Natural killer cell (primary cell): Measurements from ENCODE around the gene MARCHF10. TPM values are rescaled to one million over a fixed set of nuclear protein-coding genes. Genes with fewer than 3 reads are reported as not detected.
"Not testable (repeated sequence)": the region's sequence is repeated elsewhere in the genome, so short reads cannot be mapped to it uniquely, and the experiment has no call there.

Source experiments
- ATAC-seq, 3 donors: fragments of 150-1000 bp in 2 of 3; fragments of 200-7000 bp in 1 of 3; cut with Tn5 transposase; 1 replicate in 1 of 3; 2 replicates in 2 of 3; pipeline ENCODE4 v1.10.0; 2021; ENCODE audit warnings: mild to moderate bottlenecking in 2 of 3, moderate library complexity in 2 of 3
- DNase-seq, 2 donors: peaks; one replicate each; pipeline versions ENCODE4 v3.0.0 to v3.0.0-alpha.2; 2013 to 2021; ENCODE audit warnings: mixed read lengths in 1 of 2
- H3K27ac ChIP-seq: one replicate; pipeline ENCODE4 v1.5.1; 2013; ENCODE audit warnings: mild to moderate bottlenecking, low read length
- H3K27me3 ChIP-seq: one replicate; pipeline ENCODE4 v1.6.1; 2013; ENCODE audit warnings: low read length; ENCODE audit not compliant: control insufficient read depth, insufficient read depth
- H3K36me3 ChIP-seq: one replicate; pipeline ENCODE4 v1.6.1; 2013; ENCODE audit warnings: low read length; ENCODE audit not compliant: control insufficient read depth, insufficient read depth
- H3K4me1 ChIP-seq: one replicate; pipeline ENCODE4 v1.6.1; 2013; ENCODE audit warnings: low read length; ENCODE audit not compliant: control insufficient read depth, insufficient read depth
- H3K4me3 ChIP-seq: one replicate; pipeline ENCODE4 v1.5.1; 2013; ENCODE audit warnings: low read length
- H3K9me3 ChIP-seq: one replicate; pipeline ENCODE4 v1.6.1; 2013; ENCODE audit warnings: low read length; ENCODE audit not compliant: control insufficient read depth, insufficient read depth
- H3K27ac Mint-ChIP-seq, 2 donors: one replicate each; pipeline ENCODE4 v1.8.0; 2022; ENCODE audit warnings: mild to moderate bottlenecking in 2 of 2, mixed read lengths in 2 of 2, moderate library complexity in 1 of 2
- H3K27me3 Mint-ChIP-seq, 2 donors: one replicate each; pipeline ENCODE4 v1.8.0; 2022; ENCODE audit warnings: low read depth in 2 of 2, mixed read lengths in 2 of 2
- H3K36me3 Mint-ChIP-seq: one replicate; pipeline ENCODE4 v1.8.0; 2022; ENCODE audit warnings: mixed read lengths
- H3K4me1 Mint-ChIP-seq, 2 donors: one replicate each; pipeline ENCODE4 v1.8.0; 2022; ENCODE audit warnings: mixed read lengths in 2 of 2
- H3K4me3 Mint-ChIP-seq: one replicate; pipeline ENCODE4 v1.8.0; 2022; ENCODE audit warnings: mild to moderate bottlenecking, moderate library complexity, mixed read lengths
- H3K9me3 Mint-ChIP-seq, 2 donors: one replicate each; pipeline ENCODE4 v1.8.0; 2022; ENCODE audit warnings: mixed read lengths in 2 of 2
- CTCF ChIP-seq: fragments of 200-600 bp; IDR thresholded peaks from one replicate; pipeline ENCODE4 v1.8.0; 2022; ENCODE audit warnings: antibody characterized with exemption
- WGBS: methylation state at CpG from one replicate; pipeline ENCODE4 v1.1.7; 2013; ENCODE audit warnings: missing lambda C conversion rate; ENCODE audit not compliant: insufficient coverage; 5-methylcytosine and 5-hydroxymethylcytosine counted together
- intact Hi-C: fragments of 100-400 bp; cut with micrococcal nuclease; formaldehyde crosslinking; loops from one replicate; pipeline ENCODE4 v1.14.2; 2022
- total RNA-seq, 4 donors: library from RNA; stranded (reverse); fragments of 120-200 nt in 1 of 4; gene quantifications; one replicate each; pipeline versions ENCODE4 v1.2.3 to v1.2.4, GENCODE V29; 2013 to 2022

MARCHF10 gene
- total RNA-seq, 3 donors from 2014 or later (not counting 1 experiment from before 2014, with no cell fraction given) = 0.35 to 1.2 (median 0.40) TPM

- H3K9me3 ChIP-seq = no peaks in the 10 kb centered on the region
- Mint-ChIP-seq H3K9me3 (no peaks in the 10 kb centered on the region), H3K4me3 (no peak overlapping the region), H3K4me1 (no peaks in the 10 kb centered on the region), H3K36me3 (no peaks in the 10 kb centered on the region), H3K27me3 (peaks cover 0 to 6% of the 10 kb centered on the region in 2 donors), H3K27ac (no peak overlapping the region)
- WGBS = 87% methylated on average over 9 of the region's 9 CpGs
- DNase-seq = no peak
- TF ChIP-seq CTCF = no peak
- no peaks in the 10 kb centered on the region for H3K27me3 ChIP-seq
- H3K4me1 ChIP-seq = no peaks in the 10 kb centered on the region
- no peak overlapping the region for H3K4me3 ChIP-seq
- ATAC-seq = no peak
- no peak overlapping the region for H3K27ac ChIP-seq
- H3K36me3 ChIP-seq = no peaks in the 10 kb centered on the region
- intact Hi-C loops = no loop called here
Measured at GRCh38 chr17:62847426-62847825, 39.3 kb upstream of the MARCHF10 start.

- no peak for ATAC-seq
- Mint-ChIP-seq H3K27me3 (peaks cover 15 to 33% of the 10 kb centered on the region in 2 donors), H3K9me3 (no peaks in the 10 kb centered on the region), H3K27ac (no peak overlapping the region), H3K4me1 (no peaks in the 10 kb centered on the region), H3K36me3 (no peaks in the 10 kb centered on the region), H3K4me3 (no peak overlapping the region)
- Histone ChIP-seq H3K9me3 (no peaks in the 10 kb centered on the region), H3K27me3 (no peaks in the 10 kb centered on the region), H3K4me3 (no peak overlapping the region), H3K4me1 (no peaks in the 10 kb centered on the region), H3K36me3 (no peaks in the 10 kb centered on the region), H3K27ac (no peak overlapping the region)
- TF ChIP-seq CTCF = no peak
- WGBS = 91% methylated on average over 4 of the region's 4 CpGs
- intact Hi-C loops = no loop called here
- no peak for DNase-seq
Measured at GRCh38 chr17:62840871-62841270, 32.8 kb upstream of the MARCHF10 start.

- H3K4me3 ChIP-seq, H3K9me3 ChIP-seq, H3K27me3 ChIP-seq, H3K4me3 Mint-ChIP-seq, H3K27ac Mint-ChIP-seq, H3K4me1 ChIP-seq, H3K4me1 Mint-ChIP-seq, H3K27ac ChIP-seq, H3K9me3 Mint-ChIP-seq, ATAC-seq, intact Hi-C loops, H3K36me3 Mint-ChIP-seq, DNase-seq, H3K36me3 ChIP-seq: not testable (repeated sequence)
- peaks cover 7 to 21% of the 10 kb centered on the region in 2 donors for H3K27me3 Mint-ChIP-seq
- WGBS = 96% methylated on average over 3 of the region's 4 CpGs
Measured at GRCh38 chr17:62833816-62834215, 25.7 kb upstream of the MARCHF10 start.

- Mint-ChIP-seq H3K36me3 (no peaks in the 10 kb centered on the region), H3K4me3 (no peak overlapping the region), H3K4me1 (peaks cover 0 to 5% of the 10 kb centered on the region in 2 donors), H3K9me3 (no peaks in the 10 kb centered on the region), H3K27me3 (peaks cover 0 to 10% of the 10 kb centered on the region in 2 donors), H3K27ac (no peak overlapping the region)
- WGBS = 93% methylated on average over 1 of the region's 1 CpG
- TF ChIP-seq CTCF = no peak
- H3K36me3 ChIP-seq = no peaks in the 10 kb centered on the region
- no peak overlapping the region for H3K4me3 ChIP-seq
- no peak for ATAC-seq
- intact Hi-C loops = no loop called here
- DNase-seq = no peak
- no peak overlapping the region for H3K27ac ChIP-seq
- no peaks in the 10 kb centered on the region for H3K9me3 ChIP-seq
- no peaks in the 10 kb centered on the region for H3K27me3 ChIP-seq
- no peaks in the 10 kb centered on the region for H3K4me1 ChIP-seq
Measured at GRCh38 chr17:62832405-62832804, 24.3 kb upstream of the MARCHF10 start.

GRCh38 chr17:62831066-62831465 lies 23.0 kb upstream of the MARCHF10 start:
- H3K27me3 Mint-ChIP-seq, H3K36me3 Mint-ChIP-seq, H3K4me3 Mint-ChIP-seq, H3K36me3 ChIP-seq, ATAC-seq, H3K4me1 Mint-ChIP-seq, intact Hi-C loops, H3K9me3 Mint-ChIP-seq, H3K9me3 ChIP-seq, H3K27me3 ChIP-seq, H3K27ac Mint-ChIP-seq, H3K27ac ChIP-seq, H3K4me3 ChIP-seq, DNase-seq, H3K4me1 ChIP-seq: not testable (repeated sequence)
- WGBS = 59% methylated on average over 5 of the region's 6 CpGs
